Measurements from ENCODE around the gene SRPK3. TPM values are rescaled to one million over a fixed set of nuclear protein-coding genes. Genes with fewer than 3 reads are reported as not detected.

Gene SRPK3
- polyA plus RNA-seq, 1 donor from 2014 or later = not detected

GRCh38 chrX:153829549-153829798, 48.6 kb downstream of the SRPK3 start (continued):
- TF ChIP-seq, protein P1, sequence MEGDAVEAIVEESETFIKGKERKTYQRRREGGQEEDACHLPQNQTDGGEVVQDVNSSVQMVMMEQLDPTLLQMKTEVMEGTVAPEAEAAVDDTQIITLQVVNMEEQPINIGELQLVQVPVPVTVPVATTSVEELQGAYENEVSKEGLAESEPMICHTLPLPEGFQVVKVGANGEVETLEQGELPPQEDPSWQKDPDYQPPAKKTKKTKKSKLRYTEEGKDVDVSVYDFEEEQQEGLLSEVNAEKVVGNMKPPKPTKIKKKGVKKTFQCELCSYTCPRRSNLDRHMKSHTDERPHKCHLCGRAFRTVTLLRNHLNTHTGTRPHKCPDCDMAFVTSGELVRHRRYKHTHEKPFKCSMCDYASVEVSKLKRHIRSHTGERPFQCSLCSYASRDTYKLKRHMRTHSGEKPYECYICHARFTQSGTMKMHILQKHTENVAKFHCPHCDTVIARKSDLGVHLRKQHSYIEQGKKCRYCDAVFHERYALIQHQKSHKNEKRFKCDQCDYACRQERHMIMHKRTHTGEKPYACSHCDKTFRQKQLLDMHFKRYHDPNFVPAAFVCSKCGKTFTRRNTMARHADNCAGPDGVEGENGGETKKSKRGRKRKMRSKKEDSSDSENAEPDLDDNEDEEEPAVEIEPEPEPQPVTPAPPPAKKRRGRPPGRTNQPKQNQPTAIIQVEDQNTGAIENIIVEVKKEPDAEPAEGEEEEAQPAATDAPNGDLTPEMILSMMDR (IDR thresholded peaks at IDR 0.05; ENCODE audit: poor library complexity, severe bottlenecking) = no peak
- TF ChIP-seq EZH2 (IDR thresholded peaks at IDR 0.05; ENCODE audit: borderline replicate concordance, insufficient read depth, low read length, poor library complexity, severe bottlenecking) = no peak

DNA sequence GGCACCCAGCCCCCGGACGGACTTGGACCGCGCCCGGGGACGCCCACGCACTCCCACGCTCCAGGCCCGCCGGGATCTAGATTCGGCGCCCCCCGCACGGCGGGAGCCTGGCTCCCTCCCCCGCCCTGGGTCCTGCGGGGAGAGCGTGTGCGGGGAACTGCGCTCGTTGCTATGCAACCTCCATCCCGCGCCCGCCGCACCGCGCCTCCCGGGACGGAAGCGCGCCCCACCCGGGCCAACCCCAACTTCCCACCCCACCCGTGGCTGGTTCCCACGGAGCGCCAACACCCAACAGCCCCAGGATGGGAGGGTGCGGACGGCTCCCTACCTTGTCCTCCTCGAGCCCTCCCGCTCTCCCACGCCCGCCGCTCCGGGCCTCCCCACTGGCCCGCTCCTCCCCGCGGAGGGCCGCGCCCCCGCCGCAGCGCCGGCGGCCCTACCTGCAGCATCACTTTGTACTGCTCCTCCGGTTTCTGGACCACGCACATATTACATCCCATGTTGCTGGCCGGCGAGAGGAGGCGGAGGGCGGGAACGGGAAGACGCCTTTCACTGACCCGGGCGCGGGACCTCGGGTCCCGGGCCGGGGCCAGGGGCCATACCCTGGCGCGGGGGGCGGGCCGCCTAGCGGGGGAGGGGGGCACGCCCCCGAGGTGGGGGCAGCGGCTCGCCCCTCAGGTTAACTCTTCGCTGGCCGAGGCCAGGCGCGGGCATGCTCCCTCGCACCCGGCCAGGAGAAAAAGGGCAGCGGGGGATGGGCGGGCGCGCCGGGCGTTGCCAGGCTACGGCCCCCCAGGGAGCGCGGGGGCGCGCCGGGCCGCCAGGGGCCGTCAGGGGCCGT, 49.2 kb downstream of the SRPK3 start, which contains the start of gene PDZD4:
Gene PDZD4 (minus strand): TSS at position 746 of the 841 bp plus-strand sequence. CDS start 246 bp downstream, at position 500.
- Histone ChIP-seq H3K36me3 (ENCODE audit: insufficient read depth, low read length) (no peaks in the 10 kb centered on the region), H4K20me1 (ENCODE audit: insufficient read depth) (no peaks in the 10 kb centered on the region), H3K9me2 (ENCODE audit: insufficient read depth, low read length) (no peaks in the 10 kb centered on the region), H3K9me3 (ENCODE audit: low read length) (no peaks in the 10 kb centered on the region), H3K4me3 (ENCODE audit: low read length) (peak within 1 kb of the TSS; percentile 81), H3K27ac (ENCODE audit: low read length) (peak within 1 kb of the TSS; percentile 94), H3F3A (ENCODE audit: insufficient read depth, low read length, poor library complexity, severe bottlenecking) (no peaks in the 10 kb centered on the region), H3K9ac (ENCODE audit: low read length) (peak within 1 kb of the TSS; percentile 91), H3K79me2 (replicated peaks; ENCODE audit: insufficient read depth, low read length) (peaks cover 35% of the 10 kb centered on the region), H2AFZ (ENCODE audit: low read depth, low read length) (no peak within 1 kb of the TSS), H3K4me2 (ENCODE audit: low read length) (peak within 1 kb of the TSS; percentile 39), H3K27me3 (ENCODE audit: insufficient read depth, low read depth, low read length) (no peaks in the 10 kb centered on the region)
- TF ChIP-seq TAF1 (IDR thresholded peaks at IDR 0.05; ENCODE audit: low read depth) = no peak
- no peak for TF ChIP-seq REST (IDR thresholded peaks at IDR 0.05; ENCODE audit: borderline replicate concordance)
- no peak for TF ChIP-seq EP300 (conservative IDR thresholded peaks at IDR 0.05; ENCODE audit: poor library complexity, severe bottlenecking)
- no peak for TF ChIP-seq EZH2 (IDR thresholded peaks at IDR 0.05; ENCODE audit: borderline replicate concordance, insufficient read depth, low read length, poor library complexity, severe bottlenecking)
- peak; percentile 10 for TF ChIP-seq RAD21 (conservative IDR thresholded peaks at IDR 0.05)
- no peak for TF ChIP-seq SMC3 (conservative IDR thresholded peaks at IDR 0.05; ENCODE audit: poor library complexity)
- peak; percentile 32 for TF ChIP-seq POLR2AphosphoS5 (IDR thresholded peaks at IDR 0.05)

DNA sequence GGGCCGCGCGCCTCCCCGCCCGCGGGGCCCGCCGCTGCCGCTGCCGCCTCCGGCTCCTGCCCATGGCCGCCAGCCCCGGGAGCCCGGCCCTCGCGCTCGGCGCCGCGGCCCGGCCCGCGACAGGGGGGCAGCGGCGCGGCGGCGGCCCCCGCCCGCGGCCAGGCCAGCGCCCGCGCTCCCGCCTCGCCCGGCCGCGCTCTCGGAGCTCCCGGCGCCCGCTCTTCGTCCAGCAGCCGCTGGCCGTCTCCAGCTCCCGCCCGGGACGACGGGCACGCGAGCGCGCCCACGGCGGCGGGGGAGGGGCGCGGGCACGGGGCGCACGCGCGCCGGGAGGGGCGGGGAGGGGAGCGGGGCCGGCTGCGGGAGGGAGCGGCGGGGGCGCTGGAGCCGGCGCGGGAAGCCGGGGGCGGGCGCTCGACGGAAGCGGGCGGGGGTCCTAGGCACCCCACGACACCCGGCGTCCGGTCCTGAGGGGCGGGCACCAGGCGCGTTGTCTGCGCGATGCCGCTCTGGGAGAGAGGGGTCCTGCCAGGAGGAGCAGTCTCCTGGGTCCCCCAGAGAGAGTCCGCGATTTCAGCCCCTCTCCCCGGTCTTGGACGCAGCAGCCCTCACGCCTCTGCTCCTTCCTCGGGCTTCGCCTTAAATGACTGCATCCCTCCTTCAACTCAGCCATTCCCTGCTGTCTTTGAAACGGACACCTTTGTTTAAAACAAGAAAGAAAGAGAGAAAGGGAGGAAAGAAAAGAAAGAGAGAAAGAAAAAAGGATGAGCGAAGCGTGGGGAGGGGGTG, 50.0 kb downstream of the SRPK3 start:
- H2AFZ ChIP-seq (ENCODE audit: low read depth, low read length) = no peak overlapping the region
- H3K4me3 ChIP-seq (ENCODE audit: low read length) = peak overlapping the region; percentile 65
- TF ChIP-seq POLR2AphosphoS5 (IDR thresholded peaks at IDR 0.05) (peak; percentile 47), SMC3 (conservative IDR thresholded peaks at IDR 0.05; ENCODE audit: poor library complexity) (no peak)
- TF ChIP-seq, protein P1 (IDR thresholded peaks at IDR 0.05; ENCODE audit: poor library complexity, severe bottlenecking) = no peak
- H3K4me2 ChIP-seq (ENCODE audit: low read length) = peak overlapping the region; percentile 39
- no peaks in the 10 kb centered on the region for H3K27me3 ChIP-seq (ENCODE audit: insufficient read depth, low read depth, low read length)
- H3K79me2 ChIP-seq (replicated peaks; ENCODE audit: insufficient read depth, low read length) = peaks cover 26% of the 10 kb centered on the region
- peak overlapping the region; percentile 91 for H3K9ac ChIP-seq (ENCODE audit: low read length)
- no peaks in the 10 kb centered on the region for H3K36me3 ChIP-seq (ENCODE audit: insufficient read depth, low read length)
- no peaks in the 10 kb centered on the region for H3K9me3 ChIP-seq (ENCODE audit: low read length)
- no peaks in the 10 kb centered on the region for H4K20me1 ChIP-seq (ENCODE audit: insufficient read depth)
- H3K9me2 ChIP-seq (ENCODE audit: insufficient read depth, low read length) = no peaks in the 10 kb centered on the region
- peak overlapping the region; percentile 94 for H3K27ac ChIP-seq (ENCODE audit: low read length)
- H3F3A ChIP-seq (ENCODE audit: insufficient read depth, low read length, poor library complexity, severe bottlenecking) = no peaks in the 10 kb centered on the region
